ENCODE data around the gene MRPL52. TPM values are rescaled to one million over a fixed set of nuclear protein-coding genes. Genes with fewer than 3 reads are reported as not detected.

The MRPL52 gene
- total RNA-seq, 5 donors from 2014 or later (not counting 1 experiment from before 2014, with no cell fraction given), result 36.5 to 70.1 (median 62.2) TPM

DNA sequence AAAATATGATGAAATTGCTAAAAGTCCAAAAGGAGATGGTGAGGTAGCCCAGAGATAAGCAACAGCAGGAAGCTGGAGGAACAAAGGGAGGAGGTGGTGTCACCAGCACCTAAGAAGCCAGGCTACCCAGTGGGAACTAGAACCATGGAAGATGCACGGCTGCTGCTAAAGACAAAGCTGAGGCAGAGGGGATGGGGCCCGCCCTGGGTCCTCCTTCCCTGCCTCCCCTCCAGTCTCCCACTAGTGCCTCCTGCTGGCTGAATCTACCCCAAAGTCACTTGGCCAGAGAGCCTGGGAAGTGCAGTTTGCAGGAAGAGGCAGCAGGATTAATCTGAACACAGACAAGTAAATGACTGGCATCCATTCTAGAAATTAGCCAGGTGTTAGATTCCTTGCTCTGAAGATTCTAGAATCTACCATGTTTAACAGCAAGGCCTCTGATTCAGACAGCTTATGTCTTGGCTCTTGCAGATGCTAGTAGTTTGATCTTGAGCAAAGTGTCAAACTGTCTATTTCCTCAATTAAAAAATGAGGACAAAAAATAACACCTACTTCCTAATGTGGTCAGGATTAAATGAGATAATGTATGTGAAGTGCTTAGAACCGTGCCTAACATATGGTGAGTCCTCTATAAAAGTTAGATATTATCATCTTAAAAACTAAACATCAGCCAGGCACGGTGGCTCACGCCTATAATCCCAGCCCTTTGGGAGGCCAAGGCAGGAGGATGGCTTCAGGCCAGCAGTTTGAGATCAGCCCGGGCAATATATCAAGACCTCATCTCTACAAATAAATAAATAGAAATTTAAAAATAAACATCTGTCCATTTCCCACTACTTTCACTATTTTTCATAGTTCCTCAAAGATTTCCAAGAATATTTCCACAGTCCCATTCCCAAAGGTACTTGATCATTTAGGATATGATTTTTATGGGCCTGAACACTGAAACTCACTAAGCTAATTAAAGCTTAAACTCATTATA is 36.0 kb downstream of the MRPL52 start:
- ChIA-PET CTCF (interaction anchor here (0.5 to 0.7 kb wide), 5 partner anchors 12 to 284 kb away, joined by 3 to 5 read pairs (median 4); no protein-coding TSS in a partner anchor), POLR2A (no interaction called here)
- Mint-ChIP-seq H3K9me3 (no peaks in the 10 kb centered on the region), H3K27me3 (no peaks in the 10 kb centered on the region), H3K27ac (peak overlapping the region in 1 of 2 donors; percentile 55), H3K36me3 (peaks cover 4% of the 10 kb centered on the region), H3K4me1 (peaks cover 15 to 30% (median 22%) of the 10 kb centered on the region in 3 donors), H3K4me3 (no peak overlapping the region)
- H3K4me3 ChIP-seq (ENCODE audit: control insufficient read depth in 1 of 2, extremely low read depth in 1 of 2, low read length in 1 of 2), result no peak overlapping the region
- WGBS (ENCODE audit: insufficient coverage), result 85% methylated on average over 4 of the region's 6 CpGs
- peak in 1 of 35 experiments; percentile 27 for DNase-seq
- H3K36me3 ChIP-seq (ENCODE audit: control insufficient read depth in 2 of 2, extremely low read depth in 1 of 2, insufficient read depth in 1 of 2, low read length in 1 of 2), result no peaks in the 10 kb centered on the region
- H3K4me1 ChIP-seq (ENCODE audit: control insufficient read depth in 1 of 2, extremely low read depth in 1 of 2, insufficient read depth in 2 of 2, low read length in 2 of 2), result peaks cover 5 to 16% of the 10 kb centered on the region in 2 experiments
- no peak for ATAC-seq (replicated peaks in 1 of 4)
- H3K9me3 ChIP-seq, result no peaks in the 10 kb centered on the region
- no peak overlapping the region for H3K27ac ChIP-seq (ENCODE audit: low read length)
- H3K27me3 ChIP-seq (replicated peaks in 1 of 2; ENCODE audit: control insufficient read depth in 2 of 2, extremely low read depth in 1 of 2, insufficient read depth in 2 of 2, low read length in 1 of 2), result peaks cover 0 to 9% of the 10 kb centered on the region in 2 experiments

DNA sequence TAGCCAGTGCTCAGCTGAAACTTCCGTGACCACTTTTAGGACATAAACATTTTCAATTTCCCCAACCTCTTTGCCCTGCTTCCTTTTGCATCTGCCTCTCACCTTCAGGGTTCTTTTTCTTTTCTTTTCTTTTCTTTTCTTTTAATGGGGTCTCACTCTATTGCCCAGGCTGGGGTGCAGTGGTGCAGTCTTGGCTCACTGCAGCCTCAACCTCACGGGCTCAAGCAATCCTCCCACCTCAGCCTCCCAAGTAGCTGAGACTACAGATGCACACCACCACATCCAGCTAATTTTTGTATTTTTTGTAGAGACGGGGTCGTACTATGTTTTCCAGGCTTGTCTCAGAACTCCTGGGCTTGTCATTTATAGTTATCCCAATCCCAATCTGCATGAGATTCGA is 37.2 kb downstream of the MRPL52 start:
- Mint-ChIP-seq H3K4me1 (peaks cover 17 to 34% (median 27%) of the 10 kb centered on the region in 3 donors), H3K27ac (peak overlapping the region; percentile 59 to 81), H3K4me3 (no peak overlapping the region), H3K9me3 (no peaks in the 10 kb centered on the region), H3K36me3 (peaks cover 1% of the 10 kb centered on the region), H3K27me3 (no peaks in the 10 kb centered on the region)
- ATAC-seq (replicated peaks in 1 of 4) (no peak), DNase-seq (no peak)
- H3K27me3 ChIP-seq (replicated peaks in 1 of 2; ENCODE audit: control insufficient read depth in 2 of 2, extremely low read depth in 1 of 2, insufficient read depth in 2 of 2, low read length in 1 of 2), result peaks cover 0 to 4% of the 10 kb centered on the region in 2 experiments
- no CpG with 5 or more reads among the region's 5 CpGs for WGBS (ENCODE audit: insufficient coverage)
- POLR2A ChIA-PET, result no interaction called here
- H3K36me3 ChIP-seq (ENCODE audit: control insufficient read depth in 2 of 2, extremely low read depth in 1 of 2, insufficient read depth in 1 of 2, low read length in 1 of 2), result no peaks in the 10 kb centered on the region
- peaks cover 7 to 19% of the 10 kb centered on the region in 2 experiments for H3K4me1 ChIP-seq (ENCODE audit: control insufficient read depth in 1 of 2, extremely low read depth in 1 of 2, insufficient read depth in 2 of 2, low read length in 2 of 2)
- CTCF ChIA-PET, result interaction anchor here in 1 of 2 donors (0.5 kb wide), 1 partner anchor 39 kb away, joined by 3 read pairs; no protein-coding TSS in a partner anchor
- H3K9me3 ChIP-seq, result no peaks in the 10 kb centered on the region
- H3K4me3 ChIP-seq (ENCODE audit: control insufficient read depth in 1 of 2, extremely low read depth in 1 of 2, low read length in 1 of 2), result no peak overlapping the region
- H3K27ac ChIP-seq (ENCODE audit: low read length), result no peak overlapping the region

DNA sequence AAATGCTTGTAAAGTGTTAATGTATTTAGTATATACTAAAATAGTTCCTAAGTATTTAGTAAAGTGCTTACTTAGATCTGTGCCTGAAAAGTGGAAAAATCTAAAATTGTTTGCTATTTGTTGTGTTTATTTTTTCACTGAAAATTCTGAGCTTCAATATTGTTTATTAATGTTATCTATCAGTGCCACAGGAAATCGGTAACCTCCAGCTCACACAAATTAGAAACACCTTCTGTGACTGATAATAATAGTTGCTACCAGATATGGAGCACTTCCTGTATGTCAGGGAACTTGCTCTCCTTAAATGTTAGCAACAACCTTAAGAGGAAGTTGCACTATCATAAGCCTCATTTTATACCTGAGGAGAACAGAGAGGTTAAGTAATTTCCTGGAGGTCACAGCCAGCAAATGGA is 41.1 kb downstream of the MRPL52 start:
- peaks cover 15% of the 10 kb centered on the region for H3K36me3 Mint-ChIP-seq
- DNase-seq (no peak), ATAC-seq (replicated peaks in 1 of 4) (peak in 3 of 4 experiments; percentile 51 to 61 (median 61))
- peak overlapping the region; percentile 86 to 92 (median 91) for H3K4me3 Mint-ChIP-seq
- Histone ChIP-seq H3K4me3 (ENCODE audit: control insufficient read depth in 1 of 2, extremely low read depth in 1 of 2, low read length in 1 of 2) (peak overlapping the region; percentile 78 to 80), H3K27me3 (replicated peaks in 1 of 2; ENCODE audit: control insufficient read depth in 2 of 2, extremely low read depth in 1 of 2, insufficient read depth in 2 of 2, low read length in 1 of 2) (no peaks in the 10 kb centered on the region), H3K27ac (ENCODE audit: low read length) (peak overlapping the region; percentile 91), H3K9me3 (no peaks in the 10 kb centered on the region), H3K36me3 (ENCODE audit: control insufficient read depth in 2 of 2, extremely low read depth in 1 of 2, insufficient read depth in 1 of 2, low read length in 1 of 2) (peaks cover 2 to 25% of the 10 kb centered on the region in 2 donors), H3K4me1 (ENCODE audit: control insufficient read depth in 1 of 2, extremely low read depth in 1 of 2, insufficient read depth in 2 of 2, low read length in 2 of 2) (peaks cover 12 to 49% of the 10 kb centered on the region in 2 experiments)
- no CpG with 5 or more reads among the region's 1 CpG for WGBS (ENCODE audit: insufficient coverage)
- peaks cover 30 to 51% (median 46%) of the 10 kb centered on the region in 3 donors for H3K4me1 Mint-ChIP-seq
- CTCF ChIA-PET, result interaction anchor here (0.5 to 3.5 kb wide), 18 partner anchors 8 to 315 kb away, joined by 3 to 35 read pairs (median 5); partner anchors contain the start of genes ACIN1 (in 1 of the 2), OXA1L (in 1 of the 2) and RBM23 (in 1 of the 2)
- H3K9me3 Mint-ChIP-seq, result no peaks in the 10 kb centered on the region
- H3K27me3 Mint-ChIP-seq, result no peaks in the 10 kb centered on the region
- H3K27ac Mint-ChIP-seq, result peak overlapping the region; percentile 97 to 98
- POLR2A ChIA-PET, result interaction anchor here (0.6 to 1.5 kb wide), 6 partner anchors 10 to 104 kb away, joined by 3 to 10 read pairs (median 4); partner anchors contain the start of genes OXA1L (in 1 of the 2) and RBM23 (in 1 of the 2)

DNA sequence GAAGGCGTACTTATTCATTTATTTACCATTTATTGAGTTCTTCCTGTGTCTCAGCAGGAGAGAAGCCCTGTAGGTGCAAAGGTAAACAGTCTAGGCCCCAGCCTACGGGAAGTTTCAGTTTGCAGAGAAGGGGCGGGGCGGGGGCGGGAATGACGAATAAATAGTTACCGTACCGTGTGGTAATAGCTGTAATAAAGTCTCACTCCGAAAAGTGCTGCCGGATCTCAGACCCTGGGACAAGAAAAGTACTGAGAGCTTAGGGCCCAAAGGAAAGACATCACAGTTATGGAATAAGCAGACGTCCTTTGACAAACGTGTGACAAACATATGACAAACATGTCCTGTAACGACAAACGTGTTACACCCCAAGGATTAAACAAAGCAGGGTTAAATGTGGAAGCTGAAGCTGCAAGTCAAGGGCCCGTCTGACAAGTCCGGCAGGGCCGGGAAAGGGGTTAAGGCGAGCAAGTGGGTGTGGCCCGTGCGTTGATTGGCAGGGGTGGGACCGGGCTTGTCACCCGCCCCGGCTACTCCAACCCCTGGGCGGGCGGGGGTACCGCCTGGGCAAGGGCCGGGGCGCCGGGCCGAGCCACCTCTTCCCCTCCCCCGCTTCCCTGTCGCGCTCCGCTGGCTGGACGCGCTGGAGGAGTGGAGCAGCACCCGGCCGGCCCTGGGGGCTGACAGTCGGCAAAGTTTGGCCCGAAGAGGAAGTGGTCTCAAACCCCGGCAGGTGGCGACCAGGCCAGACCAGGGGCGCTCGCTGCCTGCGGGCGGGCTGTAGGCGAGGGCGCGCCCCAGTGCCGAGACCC is 41.7 kb downstream of the MRPL52 start, which contains the start of gene LRP10:
TSS of gene LRP10 (plus strand) at position 517 of the 809 bp plus-strand sequence. CDS start 564 bp downstream, outside the sequence.
- under 1% methylated on average over 48 of the region's 50 CpGs for WGBS (ENCODE audit: insufficient coverage)
- H3K27me3 ChIP-seq (replicated peaks in 1 of 2; ENCODE audit: control insufficient read depth in 2 of 2, extremely low read depth in 1 of 2, insufficient read depth in 2 of 2, low read length in 1 of 2), result no peaks in the 10 kb centered on the region
- peak within 1 kb of the TSS; percentile 91 for H3K27ac ChIP-seq (ENCODE audit: low read length)
- no peaks in the 10 kb centered on the region for H3K9me3 ChIP-seq
- H3K4me3 Mint-ChIP-seq, result peak within 1 kb of the TSS; percentile 86 to 92 (median 91)
- CTCF ChIA-PET, result interaction anchor here (0.5 to 3.5 kb wide), 23 partner anchors 9 to 315 kb away, joined by 3 to 35 read pairs (median 4); partner anchors contain the start of genes ACIN1 (in 1 of the 2), OXA1L (in 1 of the 2), PRMT5 (in 1 of the 2) and RBM23 (in 1 of the 2)
- peak within 1 kb of the TSS; percentile 78 to 80 for H3K4me3 ChIP-seq (ENCODE audit: control insufficient read depth in 1 of 2, extremely low read depth in 1 of 2, low read length in 1 of 2)
- H3K36me3 ChIP-seq (ENCODE audit: control insufficient read depth in 2 of 2, extremely low read depth in 1 of 2, insufficient read depth in 1 of 2, low read length in 1 of 2), result peaks cover 7 to 31% of the 10 kb centered on the region in 2 donors
- H3K4me1 Mint-ChIP-seq, result peaks cover 31 to 50% (median 47%) of the 10 kb centered on the region in 3 donors
- no peaks in the 10 kb centered on the region for H3K9me3 Mint-ChIP-seq
- DNase-seq (peak; percentile 48 to 83 (median 61)), ATAC-seq (replicated peaks in 1 of 4) (peak; percentile 77 to 80 (median 78))
- H3K36me3 Mint-ChIP-seq, result peaks cover 21% of the 10 kb centered on the region
- H3K4me1 ChIP-seq (ENCODE audit: control insufficient read depth in 1 of 2, extremely low read depth in 1 of 2, insufficient read depth in 2 of 2, low read length in 2 of 2), result peaks cover 12 to 55% of the 10 kb centered on the region in 2 experiments
- H3K27ac Mint-ChIP-seq, result peak within 1 kb of the TSS; percentile 97 to 98
- POLR2A ChIA-PET, result interaction anchor here (0.5 to 1.5 kb wide), 7 partner anchors 10 to 163 kb away, joined by 3 to 10 read pairs (median 4); partner anchors contain the start of genes OXA1L (in 1 of the 2) and RBM23 (in 1 of the 2)
- no peaks in the 10 kb centered on the region for H3K27me3 Mint-ChIP-seq

DNA sequence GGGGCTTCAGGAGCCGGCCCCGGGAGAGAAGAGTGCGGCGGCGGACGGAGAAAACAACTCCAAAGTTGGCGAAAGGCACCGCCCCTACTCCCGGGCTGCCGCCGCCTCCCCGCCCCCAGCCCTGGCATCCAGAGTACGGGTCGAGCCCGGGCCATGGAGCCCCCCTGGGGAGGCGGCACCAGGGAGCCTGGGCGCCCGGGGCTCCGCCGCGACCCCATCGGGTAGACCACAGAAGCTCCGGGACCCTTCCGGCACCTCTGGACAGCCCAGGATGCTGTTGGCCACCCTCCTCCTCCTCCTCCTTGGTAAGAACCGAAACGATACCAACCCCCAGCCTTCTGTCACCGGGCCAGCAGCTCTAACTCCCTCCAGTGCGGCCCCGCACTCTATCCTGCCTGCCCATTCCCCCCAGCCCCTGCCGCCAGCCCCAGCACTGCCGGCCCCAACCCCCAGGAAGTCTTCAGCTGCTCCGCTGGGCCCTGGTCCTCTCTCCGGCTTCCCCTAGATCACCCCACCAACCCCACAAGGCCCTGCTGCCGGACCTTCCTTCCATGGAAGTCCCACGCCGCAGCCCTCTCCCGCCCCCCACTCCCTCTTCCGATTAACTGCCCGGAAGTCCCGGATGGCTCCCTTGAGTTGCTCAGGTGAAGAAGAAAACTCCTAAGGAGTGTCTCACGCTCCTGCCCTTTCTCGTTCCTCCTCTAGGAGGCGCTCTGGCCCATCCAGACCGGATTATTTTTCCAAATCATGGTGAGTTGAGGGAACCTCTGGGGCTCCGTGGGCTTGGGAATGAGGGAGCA is 42.5 kb downstream of the MRPL52 start:
- Histone ChIP-seq H3K9me3 (no peaks in the 10 kb centered on the region), H3K4me3 (ENCODE audit: control insufficient read depth in 1 of 2, extremely low read depth in 1 of 2, low read length in 1 of 2) (peak overlapping the region; percentile 78 to 80), H3K4me1 (ENCODE audit: control insufficient read depth in 1 of 2, extremely low read depth in 1 of 2, insufficient read depth in 2 of 2, low read length in 2 of 2) (peaks cover 12 to 56% of the 10 kb centered on the region in 2 experiments), H3K27ac (ENCODE audit: low read length) (peak overlapping the region; percentile 91), H3K27me3 (replicated peaks in 1 of 2; ENCODE audit: control insufficient read depth in 2 of 2, extremely low read depth in 1 of 2, insufficient read depth in 2 of 2, low read length in 1 of 2) (no peaks in the 10 kb centered on the region), H3K36me3 (ENCODE audit: control insufficient read depth in 2 of 2, extremely low read depth in 1 of 2, insufficient read depth in 1 of 2, low read length in 1 of 2) (peaks cover 14 to 39% of the 10 kb centered on the region in 2 donors)
- H3K4me3 Mint-ChIP-seq, result peak overlapping the region; percentile 86 to 92 (median 91)
- ChIA-PET POLR2A (interaction anchor here (0.5 to 1.5 kb wide), 8 partner anchors 11 to 162 kb away, joined by 3 to 6 read pairs (median 4); partner anchors contain the start of gene SLC7A7 (in 1 of the 2)), CTCF (interaction anchor here (0.6 to 3.5 kb wide), 24 partner anchors 10 to 836 kb away, joined by 3 to 35 read pairs (median 5); partner anchors contain the start of genes OXA1L (in 1 of the 2), PABPN1 (in 1 of the 2), PRMT5 (in 1 of the 2) and REM2 (in 1 of the 2))
- peaks cover 23% of the 10 kb centered on the region for H3K36me3 Mint-ChIP-seq
- peak overlapping the region; percentile 97 to 98 for H3K27ac Mint-ChIP-seq
- no peaks in the 10 kb centered on the region for H3K27me3 Mint-ChIP-seq
- no peaks in the 10 kb centered on the region for H3K9me3 Mint-ChIP-seq
- DNase-seq, result peak in 34 of 35 experiments; percentile 29 to 84 (median 57)
- peak; percentile 30 to 55 (median 44) for ATAC-seq (replicated peaks in 1 of 4)
- H3K4me1 Mint-ChIP-seq, result peaks cover 29 to 45% (median 45%) of the 10 kb centered on the region in 3 donors
- under 1% methylated on average over 34 of the region's 45 CpGs for WGBS (ENCODE audit: insufficient coverage)
